ENCODE data around the gene RAMACL.

GRCh38 chr6:166614171-166614583, 27.7 kb upstream of the RAMACL start:
- TF ChIP-seq, protein P1, sequence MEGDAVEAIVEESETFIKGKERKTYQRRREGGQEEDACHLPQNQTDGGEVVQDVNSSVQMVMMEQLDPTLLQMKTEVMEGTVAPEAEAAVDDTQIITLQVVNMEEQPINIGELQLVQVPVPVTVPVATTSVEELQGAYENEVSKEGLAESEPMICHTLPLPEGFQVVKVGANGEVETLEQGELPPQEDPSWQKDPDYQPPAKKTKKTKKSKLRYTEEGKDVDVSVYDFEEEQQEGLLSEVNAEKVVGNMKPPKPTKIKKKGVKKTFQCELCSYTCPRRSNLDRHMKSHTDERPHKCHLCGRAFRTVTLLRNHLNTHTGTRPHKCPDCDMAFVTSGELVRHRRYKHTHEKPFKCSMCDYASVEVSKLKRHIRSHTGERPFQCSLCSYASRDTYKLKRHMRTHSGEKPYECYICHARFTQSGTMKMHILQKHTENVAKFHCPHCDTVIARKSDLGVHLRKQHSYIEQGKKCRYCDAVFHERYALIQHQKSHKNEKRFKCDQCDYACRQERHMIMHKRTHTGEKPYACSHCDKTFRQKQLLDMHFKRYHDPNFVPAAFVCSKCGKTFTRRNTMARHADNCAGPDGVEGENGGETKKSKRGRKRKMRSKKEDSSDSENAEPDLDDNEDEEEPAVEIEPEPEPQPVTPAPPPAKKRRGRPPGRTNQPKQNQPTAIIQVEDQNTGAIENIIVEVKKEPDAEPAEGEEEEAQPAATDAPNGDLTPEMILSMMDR (IDR thresholded peaks at IDR 0.05), result no peak
- TF ChIP-seq POLR2A (IDR thresholded peaks at IDR 0.05), result no peak
